Endothelial cell of umbilical vein (primary cell): Measurements from ENCODE around the gene GLIS2. TPM values are rescaled to one million over a fixed set of nuclear protein-coding genes. Genes with fewer than 3 reads are reported as not detected.

ENCODE experiments used
- BruUV-seq: library from RNA; stranded (reverse); fragments of 400-500 nt; replicated peaks from 2 replicates; lab custom pipeline; 2021; lab: Mats Ljungman, UMichigan
- CTCF ChIA-PET: fragments of 300-600, 350-600 bp; sonication (Branson Sonifier 250); formaldehyde crosslinking; loops from one replicate; lab custom pipeline; 2021; ENCODE audit warnings: antibody characterized with exemption, inconsistent platforms; lab: Charles Lee
- POLR2A ChIA-PET: fragments of 300-600, 350-600 bp; sonication (Branson Sonifier 250); formaldehyde crosslinking; loops from one replicate; lab custom pipeline; 2021; ENCODE audit warnings: antibody characterized with exemption, inconsistent platforms; lab: Charles Lee
- DNase-seq: peaks from one replicate; pipeline ENCODE4 v3.0.0-alpha.2; 2011; ENCODE audit warnings: low read depth, low spot score
- FAIRE-seq: peaks from 2 replicates; lab custom pipeline; 2011; peaks lifted over from hg19 to GRCh38; lab: Jason Lieb, UNC
- H2AFZ ChIP-seq: 2 replicates; pipeline ENCODE4 v1.6.0; 2012; ENCODE audit warnings: low read depth, low read length, control low read depth, inconsistent platforms
- H3K27ac ChIP-seq: 2 replicates; pipeline ENCODE4 v1.5.1; 2011; ENCODE audit warnings: low read depth, mild to moderate bottlenecking, control low read depth, low read length, moderate library complexity; ENCODE audit not compliant: insufficient read depth
- H3K27me3 ChIP-seq, 2 experiments: 2 replicates each; pipeline versions ENCODE4 v1.6.0 to v1.6.1; 2011; ENCODE audit warnings: low read length in 2 of 2, mixed read lengths in 1 of 2; ENCODE audit not compliant: control insufficient read depth in 2 of 2, insufficient read depth in 2 of 2
- H3K36me3 ChIP-seq, 2 experiments: 2 replicates in 1 of 2; 3 replicates in 1 of 2; pipeline ENCODE4 v1.5.1; 2011; ENCODE audit warnings: low read length in 2 of 2, mild to moderate bottlenecking in 1 of 2, moderate library complexity in 1 of 2; ENCODE audit not compliant: control insufficient read depth in 2 of 2, insufficient read depth in 2 of 2; ENCODE audit errors: extremely low read depth in 1 of 2
- H3K4me1 ChIP-seq: 3 replicates; pipeline ENCODE4 v1.5.1; 2011; ENCODE audit warnings: mild to moderate bottlenecking, low read length; ENCODE audit not compliant: control insufficient read depth, insufficient read depth; ENCODE audit errors: extremely low read depth
- H3K4me2 ChIP-seq: 2 replicates; pipeline ENCODE4 v1.6.1; 2011; ENCODE audit warnings: low read length, control low read depth, mixed read lengths; ENCODE audit not compliant: insufficient read depth
- H3K4me3 ChIP-seq, 3 experiments: fragments of 200-600 bp in 1 of 3; sonication (generic), shearing (Covaris generic) in 1 of 3; replicated peaks in 1 of 3; 2 replicates each; pipeline ENCODE4 v1.5.1; 2011 to 2016; ENCODE audit warnings: control low read depth in 3 of 3, low read length in 3 of 3, mild to moderate bottlenecking in 2 of 3, inconsistent platforms in 1 of 3, low read depth in 1 of 3, moderate library complexity in 1 of 3; ENCODE audit not compliant: insufficient read depth in 1 of 3
- H3K79me2 ChIP-seq: 2 replicates; pipeline ENCODE4 v1.6.0; 2012; ENCODE audit warnings: low read length, inconsistent platforms; ENCODE audit not compliant: control insufficient read depth, insufficient read depth
- H3K9ac ChIP-seq: replicated peaks from 2 replicates; pipeline ENCODE3; 2011; ENCODE audit warnings: low read length, control low read depth; ENCODE audit not compliant: insufficient read depth; ENCODE audit errors: extremely low read depth
- H3K9me1 ChIP-seq: replicated peaks from 3 replicates; pipeline ENCODE4 v1.6.0; 2011; ENCODE audit warnings: mild to moderate bottlenecking, low read length; ENCODE audit not compliant: control insufficient read depth, insufficient read depth; ENCODE audit errors: extremely low read depth
- H3K9me3 ChIP-seq: replicated peaks from 2 replicates; pipeline ENCODE4 v1.5.1; 2012; ENCODE audit warnings: low read length, inconsistent platforms; ENCODE audit not compliant: control insufficient read depth, insufficient read depth
- H4K20me1 ChIP-seq: replicated peaks from 2 replicates; pipeline ENCODE3; 2011; ENCODE audit warnings: mild to moderate bottlenecking, low read length; ENCODE audit not compliant: control insufficient read depth, insufficient read depth; ENCODE audit errors: extremely low read depth
- CTCF ChIP-seq, 2 donors: IDR thresholded peaks; 1 replicate in 1 of 2; 2 replicates in 1 of 2; pipeline ENCODE4 v1.5.1; 2011; ENCODE audit warnings: low read length in 2 of 2, mild to moderate bottlenecking in 2 of 2, moderate library complexity in 2 of 2, control low read depth in 1 of 2, inconsistent platforms in 1 of 2, low read depth in 1 of 2; ENCODE audit not compliant: insufficient read depth in 1 of 2; ENCODE audit errors: extremely low read depth in 1 of 2
- EZH2 ChIP-seq: IDR thresholded peaks from 2 replicates; pipeline ENCODE4 v1.6.1; 2012; ENCODE audit warnings: borderline replicate concordance, low read depth, mild to moderate bottlenecking, moderate library complexity, low read length, inconsistent platforms; ENCODE audit not compliant: severe bottlenecking
- FOS ChIP-seq: IDR thresholded peaks from 2 replicates; pipeline ENCODE4 v1.6.1; 2011; ENCODE audit warnings: mild to moderate bottlenecking, low read length, moderate library complexity, borderline replicate concordance; ENCODE audit not compliant: insufficient read depth
- GATA2 ChIP-seq: IDR thresholded peaks from 2 replicates; pipeline ENCODE4 v1.7.0; 2011; ENCODE audit warnings: low read depth, mild to moderate bottlenecking, moderate library complexity, mixed read lengths, low read length; ENCODE audit not compliant: insufficient read length, insufficient read depth
- JUN ChIP-seq: IDR thresholded peaks from 2 replicates; pipeline ENCODE4 v1.6.1; 2011; ENCODE audit warnings: borderline replicate concordance, low read depth; ENCODE audit not compliant: insufficient read length, insufficient read depth
- MYC ChIP-seq: IDR thresholded peaks from one replicate; pipeline ENCODE4 v1.6.1; 2011; ENCODE audit warnings: mild to moderate bottlenecking, low read depth, low read length
- POLR2A ChIP-seq: IDR thresholded peaks from 2 replicates; pipeline ENCODE4 v1.6.1; 2012; ENCODE audit warnings: low read depth, mild to moderate bottlenecking, control low read depth, low read length
- POLR2AphosphoS5 ChIP-seq: IDR thresholded peaks from 2 replicates; pipeline ENCODE4 v1.6.1; 2012; ENCODE audit warnings: low read depth, mild to moderate bottlenecking, control low read depth, low read length, moderate library complexity; ENCODE audit not compliant: insufficient read depth
- dilution Hi-C: fragments of 300-500 bp; cut with MboI; formaldehyde crosslinking; loops from one replicate; pipeline ENCODE4 v1.15.0; 2019; ENCODE audit warnings: low sequenced_read_pairs; ENCODE audit not compliant: extremely low pct_ligation_motif_present
- intact Hi-C: fragments of 100-400 bp; cut with micrococcal nuclease; formaldehyde crosslinking; loops from one replicate; pipeline ENCODE4 v1.10.0; 2022
- polyA plus RNA-seq, 4 experiments: library from polyadenylated mRNA; depleted of rRNA in 3 of 4; stranded (reverse) in 3 of 4; unstranded in 1 of 4; fragments of >200 nt; gene quantifications; 2 replicates each; pipeline versions ENCODE4 v1.2.1 to v1.2.3, GENCODE V29; 2011 to 2012; ENCODE audit warnings: missing spikeins in 1 of 4
- total RNA-seq: library from RNA; stranded (reverse); gene quantifications from 2 replicates; pipeline ENCODE4 v1.2.3, GENCODE V29; 2021
- TF ChIP-seq, protein P1 (sequence below): IDR thresholded peaks from 2 replicates; pipeline ENCODE4 v1.6.1; 2011; ENCODE audit not compliant: insufficient read depth, insufficient read length

Gene GLIS2
- total and polyA plus RNA-seq, 2 donors (not counting 3 experiments of a cell fraction or from before 2014, with no cell fraction given): 4.6 to 10.1 TPM

- intact Hi-C loops: no loop called here
- no peaks in the 10 kb centered on the region for H3K9me1 ChIP-seq
- no peaks in the 10 kb centered on the region for H3K27me3 ChIP-seq
- H4K20me1 ChIP-seq: no peaks in the 10 kb centered on the region
- H3K4me2 ChIP-seq: no peak overlapping the region
- H3K36me3 ChIP-seq: peaks cover 3 to 11% of the 10 kb centered on the region in 2 experiments
- H3K4me3 ChIP-seq: no peak overlapping the region
- BruUV-seq: no TSS peak
- peaks cover 16% of the 10 kb centered on the region for H3K79me2 ChIP-seq
- no peak for TF ChIP-seq FOS
- TF ChIP-seq POLR2A: no peak
- no peak for TF ChIP-seq GATA2
- TF ChIP-seq CTCF (IDR thresholded peaks at IDR 0.05; ENCODE audit: extremely low read depth in 1 of 2, insufficient read depth in 1 of 2, low read depth in 1 of 2, low read length in 2 of 2): no peak
- TF ChIP-seq POLR2AphosphoS5: no peak
- no peak for TF ChIP-seq EZH2
- TF ChIP-seq, protein P1, sequence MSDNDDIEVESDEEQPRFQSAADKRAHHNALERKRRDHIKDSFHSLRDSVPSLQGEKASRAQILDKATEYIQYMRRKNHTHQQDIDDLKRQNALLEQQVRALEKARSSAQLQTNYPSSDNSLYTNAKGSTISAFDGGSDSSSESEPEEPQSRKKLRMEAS: no peak
- TF ChIP-seq JUN: no peak
- no peak for TF ChIP-seq MYC
- H3K4me1 ChIP-seq: no peaks in the 10 kb centered on the region
- dilution Hi-C loops: no loop called here
- ChIA-PET CTCF (interaction anchor here (0.6 to 4.2 kb wide), 8 partner anchors 11 to 86 kb away, joined by 3 to 29 read pairs (median 5); partner anchors contain the start of gene PAM16), POLR2A (interaction anchor here (1.5 kb wide), 1 partner anchor 67 kb away, joined by 3 read pairs; the partner anchor contains the start of gene TFAP4)
- H3K27ac ChIP-seq: no peak overlapping the region
- no peaks in the 10 kb centered on the region for H3K9me3 ChIP-seq
- DNase-seq: no peak
- H2AFZ ChIP-seq: no peak overlapping the region
- H3K9ac ChIP-seq: no peak overlapping the region
- no peak for FAIRE-seq
These were observed 24.6 kb downstream of the GLIS2 start for GRCh38 chr16:4340443-4340842.
